ENCODE measurements around the gene FGGY.

DNA sequence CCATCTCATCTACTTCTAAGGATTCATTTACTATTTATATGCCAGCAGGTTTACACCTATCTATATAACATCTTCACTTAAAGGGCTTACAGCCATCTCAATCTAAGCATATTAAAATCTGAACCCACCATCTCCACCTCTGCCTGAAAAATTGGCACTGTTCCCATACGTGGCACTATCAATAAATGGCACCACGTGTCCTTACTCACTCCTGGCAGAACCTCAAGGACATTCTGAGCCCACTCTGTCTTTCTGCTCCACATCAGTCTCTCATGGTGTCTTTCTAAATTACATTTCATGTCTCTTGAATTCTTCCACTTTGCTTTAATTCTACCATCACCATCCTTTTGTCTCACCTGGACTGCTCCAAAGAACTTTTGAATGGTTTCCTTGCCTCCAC, 445.6 kb downstream of the FGGY start:
- TF ChIP-seq, protein P1, sequence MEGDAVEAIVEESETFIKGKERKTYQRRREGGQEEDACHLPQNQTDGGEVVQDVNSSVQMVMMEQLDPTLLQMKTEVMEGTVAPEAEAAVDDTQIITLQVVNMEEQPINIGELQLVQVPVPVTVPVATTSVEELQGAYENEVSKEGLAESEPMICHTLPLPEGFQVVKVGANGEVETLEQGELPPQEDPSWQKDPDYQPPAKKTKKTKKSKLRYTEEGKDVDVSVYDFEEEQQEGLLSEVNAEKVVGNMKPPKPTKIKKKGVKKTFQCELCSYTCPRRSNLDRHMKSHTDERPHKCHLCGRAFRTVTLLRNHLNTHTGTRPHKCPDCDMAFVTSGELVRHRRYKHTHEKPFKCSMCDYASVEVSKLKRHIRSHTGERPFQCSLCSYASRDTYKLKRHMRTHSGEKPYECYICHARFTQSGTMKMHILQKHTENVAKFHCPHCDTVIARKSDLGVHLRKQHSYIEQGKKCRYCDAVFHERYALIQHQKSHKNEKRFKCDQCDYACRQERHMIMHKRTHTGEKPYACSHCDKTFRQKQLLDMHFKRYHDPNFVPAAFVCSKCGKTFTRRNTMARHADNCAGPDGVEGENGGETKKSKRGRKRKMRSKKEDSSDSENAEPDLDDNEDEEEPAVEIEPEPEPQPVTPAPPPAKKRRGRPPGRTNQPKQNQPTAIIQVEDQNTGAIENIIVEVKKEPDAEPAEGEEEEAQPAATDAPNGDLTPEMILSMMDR (IDR thresholded peaks at IDR 0.05): no peak
- TF ChIP-seq EZH2phosphoT487 (IDR thresholded peaks at IDR 0.05) (no peak), EZH2 (IDR thresholded peaks at IDR 0.05) (no peak)

Data from neural progenitor cell (in vitro differentiated cells).